GM19193 (cell line): Measurements from ENCODE around the gene BRS3.

Source experiments
- POLR2A ChIP-seq: IDR thresholded peaks from 4 replicates; pipeline ENCODE4 v1.6.1; 2011; ENCODE audit not compliant: insufficient read depth, insufficient read length; ENCODE audit errors: extremely low read depth

Gene BRS3

GRCh38 chrX:136531951-136532350, 44.2 kb downstream of the BRS3 start, which contains the start of gene VGLL1:
VGLL1 (plus strand) TSS chrX:136532215; CDS start chrX:136536021, 3,806 bp downstream.
- TF ChIP-seq POLR2A: no peak

- TF ChIP-seq POLR2A: no peak
Measured at GRCh38 chrX:136534131-136534530, 46.4 kb downstream of the BRS3 start.

DNA sequence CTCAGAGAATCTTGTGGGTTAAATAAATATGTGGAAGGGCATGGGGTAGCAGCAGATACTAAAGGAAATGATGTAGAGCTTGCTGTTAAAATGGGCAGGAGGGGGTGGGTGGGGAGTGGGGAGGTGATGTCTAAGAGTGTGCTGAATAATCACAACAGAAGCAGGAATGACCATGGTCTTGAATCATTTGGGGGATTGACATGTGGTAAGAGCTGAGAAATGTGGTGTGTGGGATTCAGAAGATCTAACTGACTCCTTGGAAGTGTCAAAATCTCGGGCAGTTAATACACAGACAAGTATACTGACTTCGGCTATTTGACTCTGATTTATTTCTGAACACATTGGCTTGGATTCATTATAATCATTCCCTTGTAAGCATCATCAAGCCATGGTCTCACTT, 51.1 kb downstream of the BRS3 start:
- no peak for TF ChIP-seq POLR2A

DNA sequence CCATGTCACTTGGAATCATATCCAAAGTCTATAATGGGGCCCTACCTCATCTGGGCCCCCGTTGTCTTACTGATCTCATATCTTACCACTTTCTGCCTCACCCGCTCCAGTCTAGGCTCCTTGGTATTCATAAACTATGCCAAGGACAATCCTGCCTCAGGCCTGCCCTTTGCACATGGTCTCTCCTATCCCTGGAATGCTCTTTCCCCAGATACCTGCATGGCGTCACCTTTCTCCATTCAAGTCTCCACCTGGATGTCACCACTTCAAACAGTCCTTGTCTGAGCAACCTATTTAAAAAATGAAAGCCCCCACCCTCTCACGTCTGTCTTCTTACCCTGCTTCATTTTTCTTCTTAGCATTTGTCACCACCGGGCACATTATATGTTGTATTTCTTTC, 52.5 kb downstream of the BRS3 start:
- TF ChIP-seq POLR2A: no peak

DNA sequence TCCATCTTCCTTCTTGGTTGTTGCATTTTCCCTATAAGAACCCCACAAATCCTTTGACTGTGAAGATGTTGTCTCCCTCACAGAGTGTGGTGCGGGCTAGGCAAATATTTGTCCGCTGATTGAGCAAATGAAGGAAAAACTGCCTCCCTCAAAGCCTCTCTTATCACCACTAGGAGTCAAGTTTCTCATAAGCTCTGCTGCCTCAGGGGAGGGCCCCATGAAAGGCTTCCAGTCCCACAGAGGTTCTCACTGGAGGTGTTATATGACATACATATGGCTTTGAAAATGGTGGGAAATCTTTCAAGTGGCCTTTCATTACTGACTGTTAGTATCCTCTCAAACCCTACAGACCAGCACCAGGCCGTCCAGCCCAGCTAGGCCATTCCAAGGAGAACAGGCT, 53.5 kb downstream of the BRS3 start:
- no peak for TF ChIP-seq POLR2A

DNA sequence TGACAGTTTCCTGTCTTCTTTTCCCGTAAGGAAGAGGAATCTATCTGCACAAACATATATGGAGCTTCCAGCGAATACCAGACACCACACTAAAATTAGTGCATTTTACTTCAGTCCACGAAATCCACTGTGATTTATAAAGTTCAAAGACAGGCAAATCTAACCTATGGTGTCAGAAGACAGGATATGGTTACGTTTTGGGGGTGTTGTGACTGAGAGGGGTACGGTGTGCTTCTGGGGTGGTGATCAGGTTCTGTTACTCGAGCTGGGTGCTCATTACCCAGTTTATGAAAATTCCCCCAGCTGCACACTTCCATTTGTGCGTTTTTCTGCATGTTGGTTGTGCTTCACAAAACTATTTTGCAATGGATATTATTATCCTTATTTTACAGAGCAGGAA, 54.5 kb downstream of the BRS3 start:
- no peak for TF ChIP-seq POLR2A
